ENCODE measurements around the gene GPBAR1. TPM values are rescaled to one million over a fixed set of nuclear protein-coding genes. Genes with fewer than 3 reads are reported as not detected.
"Not testable (repeated sequence)": the region's sequence is repeated elsewhere in the genome, so short reads cannot be mapped to it uniquely, and the experiment has no call there.

Gene GPBAR1
- total RNA-seq, 1 experiment from 2014 or later: not detected

- no peak for DNase-seq (ENCODE audit: low read depth, low spot score)
- in situ Hi-C loops (cut with HindIII; ENCODE audit: low pct_unique_long_range_greater_than_20kb, low sequenced_read_pairs): no loop called here
These were observed 2.1 kb downstream of the GPBAR1 start for GRCh38 chr2:218262631-218263586.

DNA sequence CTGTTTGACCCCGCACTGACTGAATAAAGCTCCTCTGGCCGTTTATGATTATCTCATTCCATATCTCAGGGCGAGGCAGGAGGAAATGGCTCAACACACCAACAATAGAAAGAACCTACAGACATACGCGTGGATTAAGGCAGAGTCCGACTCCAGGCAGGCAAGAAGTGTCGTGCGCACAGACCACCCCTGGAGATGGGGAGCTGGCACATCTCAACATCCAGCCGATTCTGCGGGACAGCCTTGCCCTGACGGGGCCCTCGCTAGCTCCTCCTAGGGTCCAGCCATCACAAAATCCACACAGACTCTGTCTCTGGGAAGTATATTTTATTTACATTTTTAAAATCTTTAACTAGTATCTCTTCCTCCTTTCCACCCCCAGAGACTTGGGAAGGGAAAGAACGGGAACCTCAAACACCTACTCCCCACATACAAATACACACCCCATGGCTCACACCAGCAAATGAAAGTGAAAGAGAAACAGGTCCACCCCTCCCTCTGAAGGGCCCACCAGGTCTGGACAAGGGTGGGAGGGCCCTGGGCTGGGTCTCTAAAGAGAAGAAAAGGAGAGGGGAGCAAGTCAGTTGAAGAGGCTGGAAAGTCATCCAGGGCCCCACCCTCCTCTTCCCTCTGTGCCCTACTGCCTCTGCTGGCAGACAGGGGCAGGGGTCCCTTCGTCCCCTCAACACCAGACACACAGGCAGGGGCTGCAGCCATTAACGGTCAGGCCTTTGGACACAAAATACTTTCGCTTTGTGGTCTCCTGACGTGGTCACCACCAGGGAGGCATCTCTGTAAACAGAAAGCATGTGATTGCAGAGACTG, 3.2 kb downstream of the GPBAR1 start:
- in situ Hi-C loops (cut with HindIII; ENCODE audit: low pct_unique_long_range_greater_than_20kb, low sequenced_read_pairs): no loop called here
- DNase-seq (ENCODE audit: low read depth, low spot score): no peak

DNA sequence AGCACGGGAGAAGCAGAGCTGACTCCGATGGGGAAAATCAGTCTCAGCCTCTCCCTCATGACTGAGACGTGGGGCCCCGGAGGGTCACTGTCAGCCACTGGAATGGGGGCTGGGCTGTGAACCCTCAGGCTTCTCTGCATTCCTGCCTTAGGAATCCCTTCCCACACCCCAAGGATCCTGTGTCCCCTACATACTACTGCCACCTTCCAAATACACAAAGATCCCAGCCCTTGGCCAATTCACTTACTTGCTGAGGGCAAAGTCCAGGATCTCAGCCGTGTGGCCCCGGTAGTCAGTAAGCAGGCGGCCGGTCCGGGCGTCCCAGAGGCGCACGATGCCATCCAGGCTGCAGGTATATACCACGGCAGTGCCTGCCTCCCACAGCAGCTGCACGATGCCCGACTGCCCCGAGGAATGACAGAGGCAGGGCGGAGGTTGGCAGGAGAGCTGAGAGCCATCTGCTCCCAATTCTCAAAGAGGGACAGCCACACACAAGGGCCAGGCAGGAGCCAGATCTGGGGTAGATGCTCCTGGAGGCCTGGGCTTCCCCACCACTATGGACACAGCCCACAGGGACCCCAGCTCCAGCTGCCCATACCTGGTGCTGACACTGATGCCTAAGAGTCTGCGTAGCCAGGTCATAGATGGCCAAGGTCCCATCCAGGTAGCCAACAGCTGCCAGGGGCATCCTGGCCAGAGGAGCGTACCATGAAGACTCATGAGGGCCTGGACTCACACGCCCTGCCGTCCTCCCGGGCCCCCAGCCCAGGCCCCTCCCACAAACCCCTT, 4.2 kb downstream of the GPBAR1 start:
- in situ Hi-C loops (cut with HindIII; ENCODE audit: low pct_unique_long_range_greater_than_20kb, low sequenced_read_pairs): no loop called here
- DNase-seq (ENCODE audit: low read depth, low spot score): no peak

GRCh38 chr2:218265626-218266025, 4.8 kb downstream of the GPBAR1 start:
- no peak for DNase-seq (ENCODE audit: low read depth, low spot score)
- in situ Hi-C loops (cut with HindIII; ENCODE audit: low pct_unique_long_range_greater_than_20kb, low sequenced_read_pairs): no loop called here

GRCh38 chr2:218266316-218266979, 5.6 kb downstream of the GPBAR1 start:
- in situ Hi-C loops (cut with HindIII; ENCODE audit: low pct_unique_long_range_greater_than_20kb, low sequenced_read_pairs): no loop called here
- no peak for DNase-seq (ENCODE audit: low read depth, low spot score)

GRCh38 chr2:218267259-218267658, 6.4 kb downstream of the GPBAR1 start:
- in situ Hi-C loops (cut with HindIII; ENCODE audit: low pct_unique_long_range_greater_than_20kb, low sequenced_read_pairs): no loop called here
- DNase-seq (ENCODE audit: low read depth, low spot score): no peak

DNA sequence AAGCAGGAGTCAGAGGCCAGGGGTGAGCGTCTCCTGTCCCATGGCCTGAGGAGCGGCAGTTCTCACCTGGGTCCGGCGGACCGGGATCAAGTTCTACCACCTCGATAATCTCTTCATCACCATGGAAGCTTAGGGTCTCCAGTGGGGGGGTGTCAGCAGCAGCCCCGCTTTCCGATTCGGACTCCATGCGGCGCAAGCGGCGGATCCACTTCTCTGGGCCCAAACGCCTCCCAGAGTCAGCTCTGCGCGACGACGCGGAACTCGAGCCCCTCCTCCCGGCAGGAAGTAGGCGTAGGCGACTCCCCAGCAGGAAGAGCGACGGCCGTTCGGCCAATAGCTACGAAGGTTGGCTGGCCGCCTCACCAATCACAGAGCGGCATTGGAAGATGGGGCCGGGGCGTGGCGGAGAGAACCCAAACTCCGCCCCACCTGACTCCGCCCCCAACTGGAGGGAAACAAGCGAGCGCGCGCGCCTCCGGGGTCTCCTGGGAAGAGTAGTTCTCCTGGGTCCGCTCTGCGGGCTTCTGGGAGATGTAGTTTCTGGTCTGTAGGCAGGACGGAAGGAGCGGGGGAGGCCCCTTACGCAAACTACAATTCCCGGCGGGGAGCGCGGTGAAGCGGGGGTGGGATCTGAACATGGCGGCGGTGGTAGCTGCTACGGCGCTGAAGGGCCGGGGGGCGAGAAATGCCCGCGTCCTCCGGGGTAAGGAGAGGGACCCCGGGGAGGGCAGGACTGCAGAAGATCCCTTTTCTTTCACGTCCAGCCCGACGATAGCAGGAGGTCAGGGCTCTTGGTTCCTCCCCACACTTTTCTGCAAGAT, 9.3 kb downstream of the GPBAR1 start, which contains the start of the genes AAMP and PNKD:
Gene AAMP, minus strand, starts transcription at position 238 of the 821 bp plus-strand sequence. Its CDS starts 51 bp downstream, at position 187.
Gene PNKD, plus strand, starts transcription at position 620 of the 821 bp plus-strand sequence. Its CDS starts 17 bp downstream, at position 637.
- in situ Hi-C loops (cut with HindIII; ENCODE audit: low pct_unique_long_range_greater_than_20kb, low sequenced_read_pairs): no loop called here
- peak; percentile 99 for DNase-seq (ENCODE audit: low read depth, low spot score)

GRCh38 chr2:218270721-218271486, 10.1 kb downstream of the GPBAR1 start:
- DNase-seq (ENCODE audit: low read depth, low spot score): no peak
- in situ Hi-C loops (cut with HindIII; ENCODE audit: low pct_unique_long_range_greater_than_20kb, low sequenced_read_pairs): no loop called here

GRCh38 chr2:218271487-218271797, 10.6 kb downstream of the GPBAR1 start:
- DNase-seq (ENCODE audit: low read depth, low spot score): no peak
- in situ Hi-C loops (cut with HindIII; ENCODE audit: low pct_unique_long_range_greater_than_20kb, low sequenced_read_pairs): no loop called here

DNA sequence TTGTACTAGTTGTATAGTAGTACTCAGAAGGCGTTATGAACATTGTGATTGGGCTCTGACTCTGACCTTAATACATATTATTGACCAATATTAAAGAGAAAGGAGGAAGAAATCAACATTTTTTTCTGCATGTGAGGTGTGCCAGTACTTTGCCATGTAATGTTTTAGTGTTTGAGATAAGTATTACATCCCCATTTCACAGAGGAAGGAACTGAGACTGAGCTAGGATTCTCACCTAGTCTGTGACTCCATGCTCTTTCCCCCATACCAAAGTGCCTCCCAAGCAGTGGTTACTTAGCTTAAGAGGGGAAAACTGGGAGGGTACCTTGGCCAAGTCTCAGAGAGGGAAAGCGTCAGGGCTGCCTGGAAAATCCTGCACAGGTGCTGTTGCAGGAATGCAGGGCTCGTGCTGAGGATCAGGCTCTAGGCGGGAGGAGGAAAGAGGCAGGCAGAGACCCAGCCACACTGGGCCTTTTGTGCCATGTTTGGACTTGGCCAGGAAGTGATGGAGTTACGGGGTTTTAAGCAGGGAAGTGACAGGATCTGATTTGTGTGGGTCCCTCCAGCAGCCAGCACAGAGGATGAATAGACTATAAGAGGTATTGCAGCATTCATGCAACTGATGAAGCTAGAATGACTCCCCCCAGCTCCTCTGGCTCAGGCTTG, 11.2 kb downstream of the GPBAR1 start:
- in situ Hi-C loops (cut with HindIII; ENCODE audit: low pct_unique_long_range_greater_than_20kb, low sequenced_read_pairs): no loop called here
- DNase-seq (ENCODE audit: low read depth, low spot score): no peak

- DNase-seq (ENCODE audit: low read depth, low spot score): peak; percentile 94
- in situ Hi-C loops (cut with HindIII; ENCODE audit: low pct_unique_long_range_greater_than_20kb, low sequenced_read_pairs): no loop called here
These were observed 11.9 kb downstream of the GPBAR1 start for GRCh38 chr2:218272531-218273212.

DNA sequence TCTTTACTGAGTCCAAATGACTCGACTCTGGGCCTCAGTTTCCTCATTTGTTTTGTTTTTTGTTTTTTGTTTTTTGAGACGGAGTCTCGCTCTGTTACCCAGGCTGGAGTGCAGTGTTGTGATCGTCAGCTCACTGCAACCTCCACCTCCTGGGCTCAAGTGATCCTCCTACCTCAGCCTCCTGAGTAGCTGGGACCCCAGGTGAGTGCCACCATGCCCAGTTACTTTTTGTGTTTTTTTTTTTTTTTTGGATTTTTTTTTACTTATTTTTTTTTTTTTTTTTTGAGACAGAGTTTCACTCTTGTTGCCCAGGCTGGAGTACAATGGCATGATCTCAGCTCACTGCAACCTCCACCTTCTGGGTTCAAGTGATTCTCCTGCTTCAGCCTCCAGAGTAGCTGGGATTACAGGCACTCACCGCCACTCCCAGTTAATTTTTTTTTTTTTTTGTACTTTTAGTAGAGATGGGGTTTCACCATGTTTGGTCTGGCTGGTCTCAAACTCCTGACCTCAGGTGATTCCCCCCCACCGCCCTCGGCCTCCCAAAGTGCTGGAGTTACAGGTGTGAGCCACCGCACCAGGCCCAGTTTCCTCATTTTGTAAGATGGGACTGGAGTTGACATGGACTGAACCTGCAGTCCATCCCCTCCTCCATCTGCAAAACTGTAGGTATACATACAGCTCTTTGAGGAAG, 12.5 kb downstream of the GPBAR1 start:
- DNase-seq (ENCODE audit: low read depth, low spot score); in situ Hi-C loops (cut with HindIII; ENCODE audit: low pct_unique_long_range_greater_than_20kb, low sequenced_read_pairs): not testable (repeated sequence)

- in situ Hi-C loops (cut with HindIII; ENCODE audit: low pct_unique_long_range_greater_than_20kb, low sequenced_read_pairs): no loop called here
- no peak for DNase-seq (ENCODE audit: low read depth, low spot score)
These were observed 13.1 kb downstream of the GPBAR1 start for GRCh38 chr2:218273908-218274249.

DNA sequence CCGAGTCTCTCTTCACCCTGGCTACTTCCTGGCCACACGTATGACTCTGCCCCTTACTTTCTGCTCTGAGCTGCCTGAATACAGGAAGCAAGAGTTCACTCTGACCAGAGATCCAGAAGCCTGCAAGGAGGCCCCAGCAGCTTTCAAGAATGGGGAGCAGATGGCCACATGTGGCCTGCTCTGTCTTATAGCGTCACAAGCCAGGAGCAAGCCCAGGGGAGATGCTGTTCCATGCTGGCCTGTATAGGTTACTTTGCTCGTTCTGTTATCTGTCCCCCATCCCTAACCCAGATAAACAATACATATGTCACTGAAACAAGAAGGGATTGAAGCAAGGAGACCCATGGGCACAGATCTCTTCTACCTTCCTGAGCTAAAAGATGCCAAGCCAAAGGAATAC, 13.8 kb downstream of the GPBAR1 start:
- in situ Hi-C loops (cut with HindIII; ENCODE audit: low pct_unique_long_range_greater_than_20kb, low sequenced_read_pairs): no loop called here
- DNase-seq (ENCODE audit: low read depth, low spot score): no peak

Data from SK-MEL-5 (cell line).